ENCODE results near the gene XIRP2. TPM values are rescaled to one million over a fixed set of nuclear protein-coding genes. Genes with fewer than 3 reads are reported as not detected.

XIRP2 gene
- total and polyA plus RNA-seq, 4 donors: under 0.01 to 0.14 (median 0.01) TPM; not detected in 1

GRCh38 chr2:167237478-167237877, 349.2 kb downstream of the XIRP2 start:
- Histone ChIP-seq H3K4me1 (ENCODE audit: control insufficient read depth in 4 of 4, insufficient read depth in 4 of 4, low read length in 3 of 4) (no peaks in the 10 kb centered on the region), H3K4me3 (ENCODE audit: low read depth in 1 of 3, low read length in 3 of 3) (no peak overlapping the region), H3K9me3 (ENCODE audit: control insufficient read depth in 4 of 4, low read length in 3 of 4) (no peaks in the 10 kb centered on the region), H3K9ac (ENCODE audit: low read depth in 1 of 2, low read length in 2 of 2) (no peak overlapping the region), H3K36me3 (ENCODE audit: control insufficient read depth in 4 of 4, insufficient read depth in 3 of 4, low read depth in 1 of 4, low read length in 3 of 4) (no peaks in the 10 kb centered on the region), H3K27me3 (ENCODE audit: control insufficient read depth in 4 of 4, insufficient read depth in 4 of 4, low read length in 3 of 4) (peaks cover 0 to 2% (median 0%) of the 10 kb centered on the region in 4 donors), H3K27ac (ENCODE audit: low read depth in 1 of 2, low read length in 2 of 2) (no peak overlapping the region)
- 88% methylated on average over 4 of the region's 4 CpGs for WGBS
- DNase-seq (ENCODE audit: low spot score): no peak
- TF ChIP-seq FOXA2 (IDR thresholded peaks at IDR 0.05) (no peak), YY1 (IDR thresholded peaks at IDR 0.05) (no peak), RAD21 (IDR thresholded peaks at IDR 0.05) (no peak), HNF4G (IDR thresholded peaks at IDR 0.05) (no peak), SP1 (IDR thresholded peaks at IDR 0.05) (no peak), EGR1 (IDR thresholded peaks at IDR 0.05; ENCODE audit: low read depth in 2 of 2) (no peak)

DNA sequence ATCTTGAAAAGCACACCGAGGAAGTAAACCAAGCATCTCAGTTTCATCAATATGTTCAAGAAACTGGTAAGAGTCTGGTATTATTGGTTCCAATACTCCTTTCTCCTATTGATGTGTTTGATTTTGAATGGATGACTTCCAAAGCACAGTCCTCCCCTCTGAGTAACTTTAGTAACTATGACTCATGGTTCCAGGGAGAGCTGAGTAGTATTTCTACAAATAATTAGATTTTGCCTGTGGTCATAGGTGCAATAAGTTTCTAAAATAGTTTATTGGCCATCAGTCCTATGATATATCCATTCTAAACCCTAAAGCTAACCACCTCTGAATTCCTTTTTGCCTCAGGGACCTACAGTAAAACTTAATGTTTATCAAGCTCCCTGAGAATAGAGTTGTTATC, 352.4 kb downstream of the XIRP2 start:
- WGBS: 81% methylated on average over 1 of the region's 1 CpG

GRCh38 chr2:167249197-167249596, 360.9 kb downstream of the XIRP2 start:
- TF ChIP-seq JUND (IDR thresholded peaks at IDR 0.05) (no peak), EGR1 (IDR thresholded peaks at IDR 0.05; ENCODE audit: low read depth in 2 of 2) (no peak), RAD21 (IDR thresholded peaks at IDR 0.05) (no peak), HNF4G (IDR thresholded peaks at IDR 0.05) (no peak), GABPA (IDR thresholded peaks at IDR 0.05 in 1 of 2, conservative IDR thresholded peaks at IDR 0.05 in 1 of 2) (no peak), HNF4A (conservative IDR thresholded peaks at IDR 0.05) (no peak), FOXA1 (IDR thresholded peaks at IDR 0.05) (no peak), TAF1 (conservative IDR thresholded peaks at IDR 0.05) (no peak), SP1 (IDR thresholded peaks at IDR 0.05) (no peak)
- TF ChIP-seq, protein P1, sequence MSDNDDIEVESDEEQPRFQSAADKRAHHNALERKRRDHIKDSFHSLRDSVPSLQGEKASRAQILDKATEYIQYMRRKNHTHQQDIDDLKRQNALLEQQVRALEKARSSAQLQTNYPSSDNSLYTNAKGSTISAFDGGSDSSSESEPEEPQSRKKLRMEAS (IDR thresholded peaks at IDR 0.05): no peak
- TF ChIP-seq, protein P2, sequence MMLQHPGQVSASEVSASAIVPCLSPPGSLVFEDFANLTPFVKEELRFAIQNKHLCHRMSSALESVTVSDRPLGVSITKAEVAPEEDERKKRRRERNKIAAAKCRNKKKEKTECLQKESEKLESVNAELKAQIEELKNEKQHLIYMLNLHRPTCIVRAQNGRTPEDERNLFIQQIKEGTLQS (IDR thresholded peaks at IDR 0.05): no peak
- 81% methylated on average over 4 of the region's 4 CpGs for WGBS
- no peak overlapping the region for H3K4me3 ChIP-seq (ENCODE audit: low read depth in 1 of 3, low read length in 3 of 3)
- H3K27ac ChIP-seq (ENCODE audit: low read depth in 1 of 2, low read length in 2 of 2): no peak overlapping the region
- H3K27me3 ChIP-seq (ENCODE audit: control insufficient read depth in 4 of 4, insufficient read depth in 4 of 4, low read length in 3 of 4): no peaks in the 10 kb centered on the region
- H3K9ac ChIP-seq (ENCODE audit: low read depth in 1 of 2, low read length in 2 of 2): no peak overlapping the region
- no peaks in the 10 kb centered on the region for H3K9me3 ChIP-seq (ENCODE audit: control insufficient read depth in 4 of 4, low read length in 3 of 4)
- no peaks in the 10 kb centered on the region for H3K36me3 ChIP-seq (ENCODE audit: control insufficient read depth in 4 of 4, insufficient read depth in 3 of 4, low read depth in 1 of 4, low read length in 3 of 4)
- no peaks in the 10 kb centered on the region for H3K4me1 ChIP-seq (ENCODE audit: control insufficient read depth in 4 of 4, insufficient read depth in 4 of 4, low read length in 3 of 4)
- DNase-seq (ENCODE audit: low spot score): no peak

More for the DNA sequence above, 352.4 kb downstream of the XIRP2 start:
- Histone ChIP-seq H3K27me3 (ENCODE audit: control insufficient read depth in 4 of 4, insufficient read depth in 4 of 4, low read length in 3 of 4) (peaks cover 0 to 2% (median 0%) of the 10 kb centered on the region in 4 donors), H3K9me3 (ENCODE audit: control insufficient read depth in 4 of 4, low read length in 3 of 4) (no peaks in the 10 kb centered on the region), H3K27ac (ENCODE audit: low read depth in 1 of 2, low read length in 2 of 2) (no peak overlapping the region), H3K36me3 (ENCODE audit: control insufficient read depth in 4 of 4, insufficient read depth in 3 of 4, low read depth in 1 of 4, low read length in 3 of 4) (no peaks in the 10 kb centered on the region), H3K4me1 (ENCODE audit: control insufficient read depth in 4 of 4, insufficient read depth in 4 of 4, low read length in 3 of 4) (no peaks in the 10 kb centered on the region), H3K4me3 (ENCODE audit: low read depth in 1 of 3, low read length in 3 of 3) (no peak overlapping the region), H3K9ac (ENCODE audit: low read depth in 1 of 2, low read length in 2 of 2) (no peak overlapping the region)
- no peak for DNase-seq (ENCODE audit: low spot score)
- TF ChIP-seq, protein P1 (IDR thresholded peaks at IDR 0.05): no peak
- TF ChIP-seq HNF4A (conservative IDR thresholded peaks at IDR 0.05): no peak
- TF ChIP-seq, protein P3, sequence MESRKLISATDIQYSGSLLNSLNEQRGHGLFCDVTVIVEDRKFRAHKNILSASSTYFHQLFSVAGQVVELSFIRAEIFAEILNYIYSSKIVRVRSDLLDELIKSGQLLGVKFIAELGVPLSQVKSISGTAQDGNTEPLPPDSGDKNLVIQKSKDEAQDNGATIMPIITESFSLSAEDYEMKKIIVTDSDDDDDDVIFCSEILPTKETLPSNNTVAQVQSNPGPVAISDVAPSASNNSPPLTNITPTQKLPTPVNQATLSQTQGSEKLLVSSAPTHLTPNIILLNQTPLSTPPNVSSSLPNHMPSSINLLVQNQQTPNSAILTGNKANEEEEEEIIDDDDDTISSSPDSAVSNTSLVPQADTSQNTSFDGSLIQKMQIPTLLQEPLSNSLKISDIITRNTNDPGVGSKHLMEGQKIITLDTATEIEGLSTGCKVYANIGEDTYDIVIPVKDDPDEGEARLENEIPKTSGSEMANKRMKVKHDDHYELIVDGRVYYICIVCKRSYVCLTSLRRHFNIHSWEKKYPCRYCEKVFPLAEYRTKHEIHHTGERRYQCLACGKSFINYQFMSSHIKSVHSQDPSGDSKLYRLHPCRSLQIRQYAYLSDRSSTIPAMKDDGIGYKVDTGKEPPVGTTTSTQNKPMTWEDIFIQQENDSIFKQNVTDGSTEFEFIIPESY (IDR thresholded peaks at IDR 0.05): no peak
- no peak for TF ChIP-seq SP1 (IDR thresholded peaks at IDR 0.05)
- TF ChIP-seq, protein P4, sequence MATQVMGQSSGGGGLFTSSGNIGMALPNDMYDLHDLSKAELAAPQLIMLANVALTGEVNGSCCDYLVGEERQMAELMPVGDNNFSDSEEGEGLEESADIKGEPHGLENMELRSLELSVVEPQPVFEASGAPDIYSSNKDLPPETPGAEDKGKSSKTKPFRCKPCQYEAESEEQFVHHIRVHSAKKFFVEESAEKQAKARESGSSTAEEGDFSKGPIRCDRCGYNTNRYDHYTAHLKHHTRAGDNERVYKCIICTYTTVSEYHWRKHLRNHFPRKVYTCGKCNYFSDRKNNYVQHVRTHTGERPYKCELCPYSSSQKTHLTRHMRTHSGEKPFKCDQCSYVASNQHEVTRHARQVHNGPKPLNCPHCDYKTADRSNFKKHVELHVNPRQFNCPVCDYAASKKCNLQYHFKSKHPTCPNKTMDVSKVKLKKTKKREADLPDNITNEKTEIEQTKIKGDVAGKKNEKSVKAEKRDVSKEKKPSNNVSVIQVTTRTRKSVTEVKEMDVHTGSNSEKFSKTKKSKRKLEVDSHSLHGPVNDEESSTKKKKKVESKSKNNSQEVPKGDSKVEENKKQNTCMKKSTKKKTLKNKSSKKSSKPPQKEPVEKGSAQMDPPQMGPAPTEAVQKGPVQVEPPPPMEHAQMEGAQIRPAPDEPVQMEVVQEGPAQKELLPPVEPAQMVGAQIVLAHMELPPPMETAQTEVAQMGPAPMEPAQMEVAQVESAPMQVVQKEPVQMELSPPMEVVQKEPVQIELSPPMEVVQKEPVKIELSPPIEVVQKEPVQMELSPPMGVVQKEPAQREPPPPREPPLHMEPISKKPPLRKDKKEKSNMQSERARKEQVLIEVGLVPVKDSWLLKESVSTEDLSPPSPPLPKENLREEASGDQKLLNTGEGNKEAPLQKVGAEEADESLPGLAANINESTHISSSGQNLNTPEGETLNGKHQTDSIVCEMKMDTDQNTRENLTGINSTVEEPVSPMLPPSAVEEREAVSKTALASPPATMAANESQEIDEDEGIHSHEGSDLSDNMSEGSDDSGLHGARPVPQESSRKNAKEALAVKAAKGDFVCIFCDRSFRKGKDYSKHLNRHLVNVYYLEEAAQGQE (IDR thresholded peaks at IDR 0.05): no peak

Measured in liver (tissue), 9 donors.